Activated T-cell treated with anti-CD3 and anti-CD28 coated beads, Interleukin-2, amount 50 U/mL, for 4 hours (primary cell): ENCODE measurements around the gene SH3RF3. TPM values are rescaled to one million over a fixed set of nuclear protein-coding genes. Genes with fewer than 3 reads are reported as not detected.

Experiments
- ATAC-seq, 2 donors: fragments of 200-7000 bp; cut with Tn5 transposase; one replicate each; pipeline ENCODE4 v1.10.0; 2021
- DNase-seq: peaks from one replicate; pipeline ENCODE4 v3.0.0-alpha.2; 2020
- H3K27me3 Mint-ChIP-seq: one replicate; pipeline ENCODE4 v1.8.0; 2021; ENCODE audit warnings: low read depth, mixed read lengths
- H3K36me3 Mint-ChIP-seq: one replicate; pipeline ENCODE4 v1.8.0; 2022; ENCODE audit warnings: mixed read lengths; ENCODE audit not compliant: insufficient read depth
- H3K4me1 Mint-ChIP-seq: one replicate; pipeline ENCODE4 v1.8.0; 2021; ENCODE audit warnings: low read depth, mixed read lengths
- H3K4me3 Mint-ChIP-seq: one replicate; pipeline ENCODE4 v1.8.0; 2021; ENCODE audit warnings: mild to moderate bottlenecking, moderate library complexity, mixed read lengths
- H3K9me3 Mint-ChIP-seq: one replicate; pipeline ENCODE4 v1.8.0; 2021; ENCODE audit warnings: mixed read lengths
- total RNA-seq, 3 donors: library from RNA; stranded (reverse); gene quantifications; one replicate each; pipeline ENCODE4 v1.2.1, GENCODE V29; 2021

Gene SH3RF3
- total RNA-seq, 3 donors from 2014 or later, result 0.33 to 0.98 (median 0.89) TPM

DNA sequence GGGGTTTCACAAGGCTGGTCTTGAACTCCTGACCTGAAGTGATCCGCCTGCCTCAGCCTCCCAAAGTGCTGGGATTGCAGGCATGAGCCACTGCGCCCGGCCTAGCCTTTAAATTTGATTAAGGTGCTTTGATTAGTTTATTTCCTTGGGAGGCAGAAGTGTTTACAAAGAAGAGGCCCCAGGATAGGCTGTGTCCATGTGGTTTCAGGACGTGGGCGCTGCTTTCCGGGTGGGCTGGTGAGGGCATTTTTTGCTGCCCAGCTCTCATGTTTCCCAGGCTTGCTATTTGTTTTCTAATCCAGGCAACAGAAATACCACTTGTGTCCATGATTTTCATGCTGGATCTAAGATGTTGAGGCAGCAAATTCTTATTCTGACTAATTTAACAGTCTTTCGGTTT is 124.2 kb downstream of the SH3RF3 start:
- H3K4me3 Mint-ChIP-seq, result no peak overlapping the region
- H3K36me3 Mint-ChIP-seq, result no peaks in the 10 kb centered on the region
- no peak for DNase-seq
- no peaks in the 10 kb centered on the region for H3K9me3 Mint-ChIP-seq
- no peaks in the 10 kb centered on the region for H3K27me3 Mint-ChIP-seq
- no peak for ATAC-seq
- H3K4me1 Mint-ChIP-seq, result peaks cover 9% of the 10 kb centered on the region

DNA sequence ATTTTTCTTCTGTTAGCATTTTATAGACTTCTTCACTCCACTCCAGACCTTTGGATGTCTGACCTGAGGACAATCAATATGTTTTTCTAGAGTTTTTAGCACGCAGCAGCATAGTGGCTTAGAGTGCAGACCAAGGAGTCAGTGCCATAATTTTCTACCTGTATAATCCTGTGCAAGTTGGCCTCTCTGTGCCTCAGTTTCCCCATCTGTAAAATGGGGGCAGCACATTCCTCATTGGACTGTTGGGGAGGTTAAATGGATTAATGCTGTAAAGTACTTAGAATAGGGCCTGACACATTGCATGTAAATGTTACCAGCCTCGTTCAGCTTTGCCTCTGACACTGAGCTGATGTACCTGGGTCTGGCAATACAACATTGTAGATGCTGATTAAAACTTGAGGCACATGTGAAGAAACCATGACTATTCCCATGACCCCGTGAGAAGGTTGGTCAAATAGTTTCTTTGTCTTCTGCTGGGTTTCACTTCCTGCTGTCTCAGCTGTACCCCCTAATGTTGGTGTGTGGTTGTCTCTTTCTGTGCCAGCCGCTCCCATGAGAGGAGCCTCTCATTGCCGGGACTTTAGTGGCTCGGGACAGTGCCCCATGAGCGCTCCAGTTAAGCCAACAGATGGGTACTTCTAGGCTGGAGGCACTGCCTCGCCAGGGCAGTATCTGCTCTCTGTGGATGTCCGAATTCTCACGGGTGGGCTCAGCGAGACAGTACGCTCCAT is 125.3 kb downstream of the SH3RF3 start:
- peaks cover 9% of the 10 kb centered on the region for H3K4me1 Mint-ChIP-seq

DNA sequence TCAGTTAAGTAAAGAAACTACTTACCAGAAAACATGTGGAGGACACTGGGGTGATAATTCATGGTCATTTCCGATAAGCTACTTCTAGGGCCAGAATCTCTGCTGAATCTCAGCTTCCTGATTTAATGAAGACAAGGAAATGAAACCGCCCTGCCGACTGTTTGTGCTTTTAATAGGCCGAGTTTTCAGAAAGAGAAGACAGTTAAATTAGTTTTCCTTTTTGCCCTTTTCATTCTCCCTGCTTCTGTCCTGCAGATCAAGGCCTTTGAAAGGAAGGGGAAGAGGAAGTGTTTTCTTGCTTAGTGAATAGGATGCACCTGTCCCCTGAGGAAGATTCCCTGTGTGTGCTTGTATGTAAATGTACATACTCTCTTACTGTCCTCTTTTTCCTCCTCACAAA is 126.6 kb downstream of the SH3RF3 start:
- H3K9me3 Mint-ChIP-seq, result no peaks in the 10 kb centered on the region
- ATAC-seq (no peak), DNase-seq (no peak)
- H3K4me1 Mint-ChIP-seq, result peaks cover 9% of the 10 kb centered on the region
- no peaks in the 10 kb centered on the region for H3K36me3 Mint-ChIP-seq
- no peaks in the 10 kb centered on the region for H3K27me3 Mint-ChIP-seq
- no peak overlapping the region for H3K4me3 Mint-ChIP-seq

More for the DNA sequence above, 125.3 kb downstream of the SH3RF3 start:
- H3K9me3 Mint-ChIP-seq, result no peaks in the 10 kb centered on the region
- no peaks in the 10 kb centered on the region for H3K36me3 Mint-ChIP-seq
- H3K27me3 Mint-ChIP-seq, result no peaks in the 10 kb centered on the region
- DNase-seq (no peak), ATAC-seq (no peak)
- H3K4me3 Mint-ChIP-seq, result no peak overlapping the region

DNA sequence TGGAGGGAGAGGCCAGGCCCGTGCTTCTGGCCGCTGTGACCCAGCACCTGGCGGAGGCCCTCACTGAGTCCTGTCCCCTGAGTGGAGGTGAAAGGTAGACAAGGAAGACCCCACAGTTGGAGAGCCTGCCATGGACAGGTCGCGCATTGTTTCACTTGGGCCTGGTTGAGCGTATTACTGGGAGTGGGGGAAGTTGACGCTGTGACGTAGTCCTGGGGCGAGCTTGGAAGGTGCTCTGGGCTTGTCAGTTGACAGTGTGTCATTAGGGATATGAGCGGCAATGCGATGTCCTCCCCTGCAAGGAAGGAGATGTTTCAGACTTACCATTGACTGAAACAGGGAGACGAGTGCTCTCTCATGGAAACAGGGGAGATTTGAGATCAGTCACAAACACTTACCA is 127.1 kb downstream of the SH3RF3 start:
- Mint-ChIP-seq H3K36me3 (no peaks in the 10 kb centered on the region), H3K4me1 (peaks cover 9% of the 10 kb centered on the region), H3K27me3 (no peaks in the 10 kb centered on the region), H3K9me3 (no peaks in the 10 kb centered on the region), H3K4me3 (no peak overlapping the region)
- DNase-seq (no peak), ATAC-seq (no peak)

DNA sequence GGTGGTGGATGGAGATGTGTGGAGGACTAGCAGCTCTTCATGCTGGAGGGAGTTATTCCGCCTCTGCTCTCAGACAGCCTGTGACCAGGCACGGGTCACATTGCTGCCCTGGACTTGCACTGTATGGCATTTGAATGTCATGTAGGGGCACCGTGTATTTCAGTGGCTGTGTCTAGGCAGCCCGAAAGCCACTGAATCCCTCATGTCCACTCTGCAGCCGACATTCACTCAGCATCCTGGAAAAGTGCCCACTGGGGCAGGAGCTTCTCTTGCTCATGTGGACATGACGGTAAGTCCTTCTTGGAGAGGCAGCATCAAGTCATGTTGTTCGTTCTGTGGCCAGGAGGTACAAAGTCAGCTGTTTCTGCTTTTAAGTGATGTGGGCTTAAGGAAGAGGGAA is 127.9 kb downstream of the SH3RF3 start:
- Mint-ChIP-seq H3K4me3 (no peak overlapping the region), H3K27me3 (no peaks in the 10 kb centered on the region), H3K36me3 (no peaks in the 10 kb centered on the region)

DNA sequence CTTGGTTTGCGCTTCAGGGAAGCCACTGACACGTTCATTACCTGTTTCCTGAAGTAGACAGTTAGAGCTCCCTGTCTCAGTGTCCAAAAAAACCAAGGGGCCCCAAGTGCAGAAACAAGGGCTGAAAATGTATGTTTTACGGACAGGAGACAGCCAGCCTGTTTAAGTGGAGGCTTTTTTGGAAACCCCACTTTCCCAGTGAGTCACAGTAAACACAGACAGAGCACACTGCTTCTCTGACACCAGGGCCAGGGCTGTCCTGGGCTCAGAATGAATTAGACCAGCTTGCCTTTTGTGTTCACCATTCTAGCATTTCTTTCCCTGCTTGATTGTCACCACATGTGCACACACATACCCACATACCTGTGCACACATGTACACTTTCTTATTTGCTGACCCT is 128.6 kb downstream of the SH3RF3 start:
- no peaks in the 10 kb centered on the region for H3K27me3 Mint-ChIP-seq
- H3K4me1 Mint-ChIP-seq, result peaks cover 9% of the 10 kb centered on the region
- H3K36me3 Mint-ChIP-seq, result no peaks in the 10 kb centered on the region
- DNase-seq (no peak), ATAC-seq (no peak)
- no peaks in the 10 kb centered on the region for H3K9me3 Mint-ChIP-seq
- no peak overlapping the region for H3K4me3 Mint-ChIP-seq

More for the DNA sequence above, 127.9 kb downstream of the SH3RF3 start:
- Mint-ChIP-seq H3K9me3 (no peaks in the 10 kb centered on the region), H3K4me1 (peaks cover 9% of the 10 kb centered on the region)
- ATAC-seq (no peak), DNase-seq (no peak)

DNA sequence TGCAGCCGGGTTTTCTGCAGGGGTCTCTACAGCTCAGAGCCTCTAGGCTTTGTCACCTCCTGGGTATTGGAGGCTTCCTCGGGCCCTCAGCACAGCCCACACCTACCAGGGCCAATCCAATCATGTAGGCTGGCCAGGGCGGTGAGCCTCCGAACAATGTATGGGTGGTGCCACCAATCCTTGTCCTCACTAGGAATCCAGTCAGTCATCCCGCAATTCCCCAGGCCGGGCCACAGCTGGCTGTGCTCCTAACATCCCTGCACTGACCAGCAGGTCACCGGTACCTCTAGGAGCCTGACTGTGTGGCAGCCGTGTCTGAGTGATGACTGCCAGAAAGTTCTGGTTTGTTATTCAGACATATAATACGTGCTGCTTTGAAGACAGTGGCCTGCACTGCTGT is 129.4 kb downstream of the SH3RF3 start:
- Mint-ChIP-seq H3K9me3 (no peaks in the 10 kb centered on the region), H3K4me1 (peaks cover 9% of the 10 kb centered on the region), H3K4me3 (no peak overlapping the region), H3K27me3 (no peaks in the 10 kb centered on the region), H3K36me3 (no peaks in the 10 kb centered on the region)
- DNase-seq, result no peak
- no peak for ATAC-seq

DNA sequence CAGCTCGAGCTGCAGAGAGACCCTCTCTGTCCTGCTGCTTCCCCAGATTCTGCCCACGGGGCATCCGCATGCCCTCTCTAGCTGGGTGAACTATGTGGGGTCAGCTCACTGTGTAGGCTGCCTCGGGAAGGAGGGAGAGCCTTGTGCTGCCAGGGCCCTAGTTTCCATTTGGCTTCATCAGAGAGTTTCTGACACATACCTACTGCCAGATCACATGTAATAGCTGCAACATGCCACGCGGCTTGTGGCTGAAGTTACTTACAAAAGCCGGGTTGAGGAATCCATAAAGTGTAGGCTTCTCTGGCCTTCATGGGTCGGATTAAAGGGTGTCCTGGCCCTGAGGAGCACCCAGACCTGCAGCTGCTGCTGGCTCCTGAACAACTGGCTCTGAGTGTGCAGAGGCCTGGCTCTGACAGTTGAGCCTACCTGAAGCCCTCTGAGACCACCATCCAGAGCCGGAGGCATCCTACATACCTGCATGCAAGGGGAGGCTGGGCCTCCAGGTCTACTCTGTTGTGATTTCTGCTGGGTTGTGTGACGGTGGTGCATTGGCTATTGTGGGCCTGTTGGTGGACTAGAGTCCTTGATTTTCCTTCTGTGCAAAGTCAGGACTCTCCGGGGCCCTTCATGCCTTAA is 130.0 kb downstream of the SH3RF3 start:
- Mint-ChIP-seq H3K4me1 (peaks cover 9% of the 10 kb centered on the region), H3K4me3 (no peak overlapping the region), H3K36me3 (no peaks in the 10 kb centered on the region), H3K27me3 (no peaks in the 10 kb centered on the region), H3K9me3 (no peaks in the 10 kb centered on the region)
- ATAC-seq, result no peak
- no peak for DNase-seq

DNA sequence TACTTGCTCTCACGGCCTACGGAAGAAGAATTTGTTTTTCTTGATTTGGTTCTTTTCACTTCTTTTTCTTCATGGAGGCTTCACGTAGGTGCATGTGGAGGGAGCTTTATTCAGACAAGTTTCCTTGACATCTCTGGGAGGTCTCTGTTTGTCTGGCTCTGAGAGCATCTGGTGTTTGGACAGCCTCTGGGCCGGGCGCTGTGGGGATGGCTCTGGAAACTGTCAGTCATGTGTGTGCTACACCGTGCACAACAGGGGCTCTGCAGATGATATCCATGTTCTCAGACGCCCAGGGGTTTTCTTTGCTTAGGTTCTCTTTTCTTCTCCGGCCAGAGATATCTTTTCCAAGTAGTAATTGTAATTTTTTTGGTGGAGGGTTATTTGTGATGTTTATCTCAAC is 130.7 kb downstream of the SH3RF3 start:
- ATAC-seq (no peak), DNase-seq (no peak)
- Mint-ChIP-seq H3K27me3 (no peaks in the 10 kb centered on the region), H3K36me3 (no peaks in the 10 kb centered on the region), H3K9me3 (no peaks in the 10 kb centered on the region), H3K4me1 (peaks cover 9% of the 10 kb centered on the region), H3K4me3 (no peak overlapping the region)

DNA sequence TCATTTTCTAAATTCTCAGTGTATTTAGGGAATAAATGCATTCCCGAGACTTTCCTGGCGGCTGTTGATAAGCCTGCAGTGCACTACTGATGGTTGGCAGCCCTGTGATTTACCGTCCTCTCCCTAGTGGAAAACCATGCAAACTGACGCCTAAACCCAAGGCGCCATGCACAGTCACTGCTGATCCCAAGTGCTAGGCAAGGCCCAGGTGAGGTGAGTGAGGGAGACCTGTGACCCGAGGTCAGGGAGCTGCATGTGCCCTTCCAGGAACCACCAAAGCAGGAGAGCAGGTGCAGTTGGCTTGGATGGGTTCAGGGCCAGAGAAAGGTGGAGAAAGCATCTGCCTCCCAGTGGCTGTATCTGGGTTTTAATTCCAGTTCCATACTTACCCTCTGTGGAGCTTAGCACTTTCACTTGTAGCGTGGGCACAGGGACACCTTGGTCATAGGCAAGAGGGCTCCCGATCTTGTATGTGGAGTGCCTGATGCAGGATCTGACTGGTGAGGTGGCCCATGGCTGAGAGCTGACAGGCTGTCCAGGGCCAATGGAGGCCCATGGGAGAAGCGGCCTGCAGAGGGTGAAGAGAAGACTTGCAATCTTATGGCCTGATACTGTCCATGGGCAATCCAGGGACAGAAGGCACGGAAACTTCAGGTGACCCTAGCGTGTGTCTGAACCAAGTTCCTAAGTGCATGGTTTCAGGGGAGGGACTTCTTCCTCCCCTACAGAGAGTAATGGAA is 131.3 kb downstream of the SH3RF3 start:
- no peaks in the 10 kb centered on the region for H3K27me3 Mint-ChIP-seq
- H3K9me3 Mint-ChIP-seq, result no peaks in the 10 kb centered on the region
- DNase-seq (no peak), ATAC-seq (no peak)
- H3K4me1 Mint-ChIP-seq, result peaks cover 6% of the 10 kb centered on the region
- H3K36me3 Mint-ChIP-seq, result no peaks in the 10 kb centered on the region
- no peak overlapping the region for H3K4me3 Mint-ChIP-seq

DNA sequence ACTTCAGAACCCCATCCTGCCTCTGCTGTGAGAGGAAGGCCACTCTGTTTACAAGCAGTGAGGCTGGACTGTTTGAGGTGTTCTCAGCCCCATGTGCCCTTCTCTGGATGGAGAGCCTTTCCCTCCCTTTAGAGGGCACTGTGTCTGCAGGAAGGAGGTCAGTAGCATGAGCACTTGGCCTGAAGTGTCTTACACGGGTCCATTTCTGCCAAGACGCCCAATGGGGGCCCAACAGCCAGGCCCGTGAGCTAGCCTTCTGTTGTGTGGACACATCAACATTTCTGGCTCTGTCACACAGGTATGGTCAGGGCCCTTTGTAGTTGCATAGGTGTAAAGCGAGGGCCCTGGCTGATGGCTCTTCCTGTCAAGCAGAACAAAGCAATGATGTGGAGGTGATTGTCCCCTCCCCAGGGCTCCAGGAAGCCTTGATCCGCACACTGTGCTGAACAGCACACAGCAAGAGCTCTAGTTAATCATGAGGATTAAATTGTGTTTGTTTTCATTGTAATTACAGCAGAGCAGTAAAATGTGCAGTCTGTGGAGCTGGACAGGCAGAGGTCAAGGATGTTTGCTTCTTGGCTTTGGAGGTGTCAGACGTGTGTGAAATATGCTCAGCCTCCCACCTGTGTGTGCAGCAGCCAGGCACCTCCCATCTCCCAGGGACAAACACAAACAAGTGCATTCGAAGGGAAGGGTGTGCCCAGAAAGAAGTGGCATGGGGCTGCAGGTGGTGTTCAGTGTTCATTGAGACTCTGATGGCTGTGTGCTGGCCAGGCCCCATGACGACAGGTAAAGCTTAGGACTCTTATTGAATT is 132.1 kb downstream of the SH3RF3 start:
- no peak for DNase-seq
- ATAC-seq, result no peak
- Mint-ChIP-seq H3K36me3 (no peaks in the 10 kb centered on the region), H3K4me3 (no peak overlapping the region), H3K4me1 (peaks cover 2% of the 10 kb centered on the region), H3K9me3 (no peaks in the 10 kb centered on the region), H3K27me3 (peaks cover 3% of the 10 kb centered on the region)

DNA sequence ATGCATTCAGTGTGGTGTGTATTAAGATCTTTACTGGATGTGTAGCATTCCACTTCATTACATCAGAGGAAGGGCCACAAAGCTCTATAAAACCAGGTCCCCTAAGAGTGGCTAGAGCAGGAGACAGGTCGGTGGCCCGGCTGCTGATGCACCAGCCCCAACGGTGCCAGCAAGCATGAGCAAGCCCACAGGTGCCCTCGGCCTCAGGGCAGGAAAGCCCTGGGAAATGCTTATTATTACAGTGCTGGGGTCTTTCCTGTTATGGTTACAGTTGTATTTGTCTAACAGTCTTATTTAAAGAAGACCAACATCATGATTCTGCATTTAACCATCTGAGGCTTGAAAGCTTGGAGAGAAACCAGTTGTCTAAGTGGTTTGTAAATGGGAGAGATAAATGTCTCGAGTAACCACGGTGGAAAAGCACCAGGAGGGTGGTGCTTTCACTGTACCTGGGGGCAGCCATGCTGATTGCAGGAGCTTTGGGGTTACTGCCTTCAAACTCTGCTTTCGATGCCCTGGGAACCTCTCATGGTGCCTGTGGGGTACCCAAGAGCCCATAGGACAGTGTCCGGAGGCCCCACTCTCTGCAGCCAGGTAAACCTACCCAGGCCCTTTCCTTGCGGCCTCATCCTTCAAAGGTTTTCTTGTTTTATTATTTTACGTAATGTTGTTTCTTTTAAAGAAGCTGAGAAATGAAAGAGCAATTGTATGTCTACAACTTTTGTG is 133.1 kb downstream of the SH3RF3 start:
- ATAC-seq (no peak), DNase-seq (no peak)
- Mint-ChIP-seq H3K36me3 (no peaks in the 10 kb centered on the region), H3K4me3 (no peak overlapping the region), H3K27me3 (peaks cover 3% of the 10 kb centered on the region), H3K9me3 (no peaks in the 10 kb centered on the region), H3K4me1 (no peaks in the 10 kb centered on the region)

DNA sequence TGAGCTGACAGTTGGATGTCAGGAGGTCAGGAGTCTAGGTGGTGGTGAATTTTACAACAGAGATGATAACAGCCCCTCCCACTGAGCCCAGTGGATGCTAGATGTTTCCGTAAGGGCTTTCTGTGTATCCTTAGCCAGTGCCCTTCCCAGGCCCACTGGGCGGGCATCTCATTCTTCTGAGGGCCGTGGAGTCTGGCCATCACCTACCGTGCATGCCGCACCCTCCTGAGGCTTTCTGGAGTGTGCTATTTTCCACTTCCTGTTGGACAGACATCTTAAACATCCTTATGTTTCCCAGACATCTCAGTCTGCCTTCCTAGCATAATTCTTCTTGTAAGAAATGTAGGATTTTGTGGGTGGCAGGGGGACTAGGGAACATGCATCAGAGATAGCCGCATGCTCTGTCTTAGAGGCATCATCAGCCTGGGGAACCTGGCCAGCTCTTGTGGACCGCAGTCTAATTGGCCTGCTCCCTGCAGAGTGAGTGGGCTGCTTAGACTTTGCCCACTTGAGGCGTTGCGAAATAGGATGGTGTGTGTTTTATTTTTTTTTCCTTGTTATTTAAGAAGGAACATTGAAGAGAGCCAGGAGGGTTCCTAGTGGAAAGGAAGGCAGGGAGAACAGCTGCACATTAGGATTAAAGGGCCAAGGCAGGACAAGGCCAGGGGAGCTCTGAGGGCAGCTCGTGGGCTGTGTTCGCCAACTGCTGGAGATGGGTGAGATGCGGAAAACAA is 135.8 kb downstream of the SH3RF3 start:
- peaks cover 3% of the 10 kb centered on the region for H3K27me3 Mint-ChIP-seq
- H3K9me3 Mint-ChIP-seq, result no peaks in the 10 kb centered on the region
- H3K36me3 Mint-ChIP-seq, result no peaks in the 10 kb centered on the region
- DNase-seq (no peak), ATAC-seq (no peak)
- no peak overlapping the region for H3K4me3 Mint-ChIP-seq
- H3K4me1 Mint-ChIP-seq, result no peaks in the 10 kb centered on the region
